ENCODE measurements around the gene SNED1.

The SNED1 gene

DNA sequence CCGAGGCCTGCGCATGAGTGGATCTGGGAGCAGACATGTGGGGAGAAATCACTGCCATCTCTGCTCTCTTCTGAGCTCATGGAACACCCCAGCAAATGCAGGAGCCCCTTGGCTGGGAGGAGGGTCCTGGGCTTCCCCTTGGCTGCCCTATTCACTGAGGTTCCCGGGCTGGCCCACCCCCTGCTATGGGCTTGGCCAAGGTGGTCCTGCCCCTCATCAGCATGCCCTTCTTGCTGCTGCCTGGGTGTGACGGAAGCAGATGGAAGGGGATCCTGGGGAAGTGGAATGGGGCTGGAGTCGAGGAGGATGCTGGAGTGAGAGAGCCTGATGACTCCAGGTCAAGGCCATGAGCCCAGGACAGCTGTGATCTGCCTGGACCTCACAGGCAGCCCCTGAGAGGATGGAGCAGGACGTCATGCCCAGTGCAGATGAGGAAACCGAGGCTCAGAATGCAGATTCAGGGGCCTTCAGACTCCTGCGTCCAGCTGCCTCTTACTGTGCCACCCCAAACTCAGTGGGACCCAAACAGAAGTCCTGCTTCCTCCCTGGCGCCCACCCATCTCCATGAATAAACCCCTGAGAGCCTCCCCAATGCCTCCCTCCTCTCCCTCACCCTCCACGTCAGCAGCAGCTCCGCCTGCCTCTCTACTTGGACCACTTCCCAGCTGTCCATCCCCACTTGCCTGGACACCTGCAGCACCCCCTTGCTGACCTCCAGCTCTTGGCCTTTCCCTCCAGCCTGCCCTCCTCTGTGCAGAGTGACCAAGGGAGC lies 4.0 kb downstream of the SNED1 start:
- H3K9me3 ChIP-seq = peaks cover 0 to 24% (median 17%) of the 10 kb centered on the region in 3 donors
- intact Hi-C loops (cut with DNase I; ENCODE audit: low total_unique reads) = no loop called here
- H3K36me3 ChIP-seq = peaks cover 16 to 40% (median 17%) of the 10 kb centered on the region in 3 donors
- no peak for TF ChIP-seq CTCF (IDR thresholded peaks at IDR 0.05)
- H3K4me1 ChIP-seq = peaks cover 0 to 35% (median 15%) of the 10 kb centered on the region in 4 donors
- H3K27me3 ChIP-seq = no peaks in the 10 kb centered on the region
- no peak overlapping the region for H3K4me3 ChIP-seq
- no peak for DNase-seq
- no peak overlapping the region for H3K27ac ChIP-seq

GRCh38 chr2:241003047-241003360 lies 4.6 kb downstream of the SNED1 start:
- DNase-seq = no peak
- H3K36me3 ChIP-seq = peaks cover 16 to 40% (median 17%) of the 10 kb centered on the region in 3 donors
- H3K27ac ChIP-seq = no peak overlapping the region
- H3K9me3 ChIP-seq = peaks cover 0 to 24% (median 17%) of the 10 kb centered on the region in 3 donors
- intact Hi-C loops (cut with DNase I; ENCODE audit: low total_unique reads) = no loop called here
- H3K27me3 ChIP-seq = no peaks in the 10 kb centered on the region
- no peak for TF ChIP-seq CTCF (IDR thresholded peaks at IDR 0.05)
- peaks cover 0 to 29% (median 9%) of the 10 kb centered on the region in 4 donors for H3K4me1 ChIP-seq
- H3K4me3 ChIP-seq = no peak overlapping the region

DNA sequence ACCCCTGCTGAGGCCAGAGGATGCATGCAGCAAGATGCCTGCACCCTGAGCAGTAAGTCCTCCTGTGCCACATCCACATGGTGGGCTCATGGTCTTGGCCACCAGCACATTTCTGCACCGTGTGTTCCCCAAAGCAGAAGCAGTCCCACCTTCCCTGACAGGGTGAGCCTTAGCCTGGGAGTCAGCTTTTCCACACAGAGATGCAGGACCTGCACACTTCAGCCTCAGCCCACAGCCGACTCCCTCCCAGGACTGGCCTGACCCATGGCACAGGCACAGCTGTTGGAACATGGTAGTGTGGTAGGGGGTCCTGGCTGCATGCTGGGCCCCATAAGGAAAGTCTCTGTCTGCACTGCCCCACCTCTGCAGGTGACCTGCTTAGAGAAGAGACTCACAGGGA lies 5.0 kb downstream of the SNED1 start:
- intact Hi-C loops (cut with DNase I; ENCODE audit: low total_unique reads) = no loop called here
- H3K27me3 ChIP-seq = no peaks in the 10 kb centered on the region
- DNase-seq = no peak
- no peak overlapping the region for H3K4me3 ChIP-seq
- no peak for TF ChIP-seq CTCF (IDR thresholded peaks at IDR 0.05)
- no peak overlapping the region for H3K27ac ChIP-seq
- H3K4me1 ChIP-seq = peaks cover 0 to 26% (median 9%) of the 10 kb centered on the region in 4 donors
- H3K36me3 ChIP-seq = peaks cover 16 to 40% (median 17%) of the 10 kb centered on the region in 3 donors
- peaks cover 0 to 24% (median 17%) of the 10 kb centered on the region in 3 donors for H3K9me3 ChIP-seq

DNA sequence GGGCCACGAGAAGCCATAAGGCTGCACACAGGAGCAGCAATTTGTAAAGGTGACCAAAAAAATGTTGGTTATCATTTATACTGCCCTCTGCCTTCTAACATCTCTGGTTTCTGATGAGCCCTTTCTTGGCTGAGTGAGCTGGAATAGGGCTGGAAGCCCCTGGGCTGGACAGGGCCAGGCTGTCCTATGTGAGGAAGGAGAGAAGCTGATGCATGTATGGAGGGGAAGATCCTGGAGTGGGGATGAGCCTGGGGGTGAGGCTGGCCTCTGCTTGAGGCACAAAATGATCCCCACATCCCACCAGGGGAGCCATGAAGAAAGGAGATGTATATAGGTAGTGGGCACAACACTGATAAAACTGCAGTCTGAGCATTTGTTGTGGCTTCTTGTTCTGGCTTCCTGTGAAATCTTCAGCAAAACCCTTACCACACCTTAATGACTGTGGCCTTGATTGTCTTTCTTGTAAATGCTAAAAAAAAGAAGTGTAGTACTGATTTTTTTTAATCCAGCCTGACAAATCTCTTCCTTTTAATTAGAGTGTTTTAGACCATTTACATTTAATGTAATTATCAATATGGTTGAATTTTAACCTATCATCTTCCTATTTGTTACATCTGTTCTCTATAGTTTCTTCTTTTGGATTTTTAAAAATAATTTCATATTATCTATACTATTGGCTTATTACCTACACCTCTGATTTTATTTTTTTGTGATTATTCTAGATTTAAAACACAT lies 5.6 kb downstream of the SNED1 start:
- intact Hi-C loops (cut with DNase I; ENCODE audit: low total_unique reads) = no loop called here
- Histone ChIP-seq H3K27me3 (no peaks in the 10 kb centered on the region), H3K9me3 (peaks cover 0 to 24% (median 17%) of the 10 kb centered on the region in 3 donors), H3K4me3 (no peak overlapping the region), H3K27ac (no peak overlapping the region), H3K36me3 (peaks cover 16 to 40% (median 17%) of the 10 kb centered on the region in 3 donors), H3K4me1 (peaks cover 0 to 28% (median 9%) of the 10 kb centered on the region in 4 donors)
- no peak for TF ChIP-seq CTCF (IDR thresholded peaks at IDR 0.05)
- no peak for DNase-seq

- no peak for DNase-seq
- peaks cover 0 to 24% (median 17%) of the 10 kb centered on the region in 3 donors for H3K9me3 ChIP-seq
- H3K27me3 ChIP-seq = no peaks in the 10 kb centered on the region
- H3K36me3 ChIP-seq = peaks cover 16 to 31% (median 17%) of the 10 kb centered on the region in 3 donors
- H3K4me3 ChIP-seq = no peak overlapping the region
- no peak for TF ChIP-seq CTCF (IDR thresholded peaks at IDR 0.05)
- peaks cover 0 to 29% (median 12%) of the 10 kb centered on the region in 4 donors for H3K4me1 ChIP-seq
- H3K27ac ChIP-seq = no peak overlapping the region
- intact Hi-C loops (cut with DNase I; ENCODE audit: low total_unique reads) = no loop called here
Measured at GRCh38 chr2:241005569-241005968, 7.2 kb downstream of the SNED1 start.
